Activated CD4-positive, alpha-beta T cell treated with anti-CD3 and anti-CD28 coated beads for 1 hour (primary cell): ENCODE results near the gene CXorf51A.
"Not testable (repeated sequence)": the region's sequence is repeated elsewhere in the genome, so short reads cannot be mapped to it uniquely, and the experiment has no call there.

Experiments
- DNase-seq: peaks from one replicate; pipeline ENCODE4 v3.0.0-alpha.2; 2020

Gene CXorf51A

GRCh38 chrX:146814644-146815043 lies at the start of gene CXorf51A:
TSS of gene CXorf51A (minus strand) at chrX:146814744. CDS start at chrX:146814723, 21 bp downstream.
- DNase-seq = not testable (repeated sequence)

GRCh38 chrX:146863566-146863965 lies 49.0 kb upstream of the CXorf51A start:
- no peak for DNase-seq

DNA sequence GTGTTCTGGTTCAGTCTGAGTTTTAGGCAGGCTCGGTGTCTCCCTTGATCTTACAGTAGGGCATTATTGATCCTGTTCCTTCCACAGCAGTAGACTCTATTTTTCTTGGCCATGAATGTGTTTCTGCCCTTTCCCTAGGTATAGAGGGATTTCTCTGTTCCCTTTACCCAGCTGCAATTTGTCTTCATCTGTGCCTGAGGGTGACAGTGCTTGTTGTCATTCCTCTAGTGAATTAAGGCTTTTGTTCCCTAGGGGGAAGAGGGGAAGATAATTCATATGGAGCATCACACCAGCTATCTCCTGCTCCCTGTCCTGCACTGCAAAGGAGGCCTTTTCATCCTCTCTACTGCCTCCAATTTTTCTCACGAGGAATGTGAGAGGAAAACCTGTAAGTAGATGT lies 39.7 kb upstream of the CXorf51A start:
- no peak for DNase-seq

DNA sequence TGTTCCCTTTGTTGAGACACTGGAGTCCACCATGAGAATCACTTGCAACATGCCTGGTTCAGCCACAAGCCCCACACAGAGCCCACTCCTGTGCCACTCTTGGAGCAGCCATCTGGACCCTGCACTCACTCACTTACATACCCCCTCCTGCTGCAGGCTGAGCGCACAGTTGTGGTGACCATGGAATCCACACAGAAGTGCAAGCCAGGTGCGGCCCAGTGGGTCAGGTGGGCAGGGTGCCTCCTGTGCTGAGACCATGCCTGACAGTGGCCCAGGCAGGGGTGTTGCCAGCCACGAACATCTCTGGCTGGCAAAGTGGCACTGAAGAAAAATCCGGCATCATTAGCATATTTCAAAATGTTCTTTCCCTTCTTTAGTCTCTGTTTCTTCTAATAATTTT lies 17.4 kb upstream of the CXorf51A start:
- DNase-seq = no peak

- not testable (repeated sequence) for DNase-seq
Measured at GRCh38 chrX:146809471-146809870, 5.1 kb downstream of the CXorf51A start, which contains the start of gene CXorf51B. TSS of gene CXorf51B (plus strand) at chrX:146809771. CDS start at chrX:146809792, 21 bp downstream.
